Panc1 (cell line): Measurements from ENCODE around the gene TMEM25.

ENCODE experiments used
- CTCF ChIP-seq: fragments of 450-650 bp; IDR thresholded peaks from 2 replicates; pipeline ENCODE4 v1.5.1; 2017; ENCODE audit warnings: mild to moderate bottlenecking
- POLR2AphosphoS5 ChIP-seq: IDR thresholded peaks from 2 replicates; pipeline ENCODE4 v1.6.1; 2012; ENCODE audit warnings: mild to moderate bottlenecking, low read depth, low read length, moderate library complexity

GRCh38 chr11:118484405-118484804 is 46.6 kb upstream of the TMEM25 start:
- TF ChIP-seq CTCF: no peak
- no peak for TF ChIP-seq POLR2AphosphoS5
